HepG2 (cell line): ENCODE data around the gene ITPK1. TPM values are rescaled to one million over a fixed set of nuclear protein-coding genes. Genes with fewer than 3 reads are reported as not detected.

ENCODE experiments used
- ATAC-seq: fragments of 200-7000 bp; cut with Tn5 transposase; 3 replicates; pipeline ENCODE4 v1.9.1; 2020; ENCODE audit warnings: mild to moderate bottlenecking, moderate library complexity
- BruUV-seq: library from RNA; stranded (reverse); fragments of 400-500 nt; replicated peaks from 2 replicates; lab custom pipeline; 2021; lab: Mats Ljungman, UMichigan
- CTCF ChIA-PET: fragments of 300-600 bp; formaldehyde crosslinking; extraction: SDS; loops from one replicate; lab custom pipeline; 2021; ENCODE audit warnings: low total read pairs, inconsistent platforms, low intra/inter-chr PET ratio; lab: Yijun Ruan, JAX
- POLR2A ChIA-PET: fragments of 350-600 bp; sonication (Branson Sonifier 250); formaldehyde crosslinking; loops from one replicate; lab custom pipeline; 2020; ENCODE audit warnings: antibody characterized with exemption, inconsistent platforms; lab: Yijun Ruan, JAX
- DNase-seq: peaks from one replicate; pipeline ENCODE4 v3.0.0-alpha.2; 2015; ENCODE audit warnings: low spot score
- FAIRE-seq: peaks from 3 replicates; lab custom pipeline; 2011; peaks lifted over from hg19 to GRCh38; lab: Jason Lieb, UNC
- H2AFZ ChIP-seq: one replicate; pipeline ENCODE4 v1.6.1; 2011; ENCODE audit warnings: low read length, inconsistent platforms
- H3K27ac ChIP-seq: fragments of 300-600 bp; 3 replicates; pipeline ENCODE4 v1.8.0; 2011; ENCODE audit warnings: mixed run types, mild to moderate bottlenecking, mixed read lengths, low read length, inconsistent platforms; ENCODE audit not compliant: insufficient read depth; ENCODE audit errors: extremely low read length
- H3K27me3 ChIP-seq, 2 experiments: fragments of 200-600 bp in 1 of 2; 2 replicates in 1 of 2; 3 replicates in 1 of 2; pipeline versions ENCODE4 v1.6.0 to v1.8.0; 2011; ENCODE audit warnings: low read length in 2 of 2, mild to moderate bottlenecking in 2 of 2, moderate library complexity in 2 of 2, inconsistent platforms in 1 of 2; ENCODE audit not compliant: insufficient read depth in 2 of 2, control insufficient read depth in 1 of 2
- H3K36me3 ChIP-seq, 2 experiments: fragments of 200-600 bp in 1 of 2; replicated peaks in 1 of 2; 2 replicates in 1 of 2; 3 replicates in 1 of 2; pipeline versions ENCODE4 v1.5.1 to v1.8.0; 2011; ENCODE audit warnings: low read length in 2 of 2, inconsistent platforms in 1 of 2; ENCODE audit not compliant: insufficient read depth in 2 of 2, control insufficient read depth in 1 of 2
- H3K4me1 ChIP-seq: 2 replicates; pipeline ENCODE4 v1.5.1; 2012; ENCODE audit warnings: low read length, inconsistent platforms; ENCODE audit not compliant: insufficient read depth
- H3K4me2 ChIP-seq: 2 replicates; pipeline ENCODE4 v1.6.0; 2011; ENCODE audit warnings: low read depth, low read length, inconsistent platforms
- H3K4me3 ChIP-seq, 3 experiments: fragments of 200-600 bp in 1 of 3; sonication (generic), shearing (Covaris generic) in 1 of 3; replicated peaks in 1 of 3; 2 replicates each; pipeline ENCODE4 v1.5.1; 2011 to 2016; ENCODE audit warnings: low read length in 3 of 3, inconsistent platforms in 2 of 3, low read depth in 2 of 3, mild to moderate bottlenecking in 2 of 3, control low read depth in 1 of 3, mixed read lengths in 1 of 3; ENCODE audit not compliant: insufficient read depth in 1 of 3
- H3K79me2 ChIP-seq: one replicate; pipeline ENCODE4 v1.6.1; 2011; ENCODE audit warnings: low read length, inconsistent platforms; ENCODE audit not compliant: insufficient read depth
- H3K9ac ChIP-seq: 2 replicates; pipeline ENCODE4 v1.6.0; 2011; ENCODE audit warnings: mild to moderate bottlenecking, low read depth, low read length, inconsistent platforms; ENCODE audit not compliant: insufficient read depth
- H3K9me3 ChIP-seq: 2 replicates; pipeline ENCODE4 v1.5.1; 2012; ENCODE audit warnings: mild to moderate bottlenecking, low read length
- H4K20me1 ChIP-seq: 2 replicates; pipeline ENCODE4 v1.6.0; 2011; ENCODE audit warnings: inconsistent platforms, mild to moderate bottlenecking, low read length, moderate library complexity; ENCODE audit not compliant: insufficient read depth
- DMAP1 ChIP-seq: IDR thresholded peaks from 2 replicates; pipeline ENCODE4 v1.6.1; 2016
- MED8 ChIP-seq: sonication (generic); formaldehyde crosslinking; IDR thresholded peaks from 2 replicates; pipeline ENCODE4 v1.8.1; 2023; ENCODE audit warnings: mild to moderate bottlenecking, missing genetic modification reagents; ENCODE audit not compliant: insufficient replicate concordance
- NFE2L1 ChIP-seq: sonication (generic); formaldehyde crosslinking; IDR thresholded peaks from 2 replicates; pipeline ENCODE4 v1.4.0; 2020; ENCODE audit warnings: missing genetic modification reagents, mild to moderate bottlenecking, borderline replicate concordance
- ZNF761 ChIP-seq: sonication (generic); formaldehyde crosslinking; conservative IDR thresholded peaks from 2 replicates; pipeline ENCODE4 v1.4.0; 2020; ENCODE audit warnings: mild to moderate bottlenecking, missing genetic modification reagents
- ZNF850 ChIP-seq: sonication (generic); formaldehyde crosslinking; conservative IDR thresholded peaks from 2 replicates; pipeline ENCODE4 v1.9.0; 2021; ENCODE audit warnings: mild to moderate bottlenecking, missing genetic modification reagents
- WGBS: methylation state at CpG from one replicate; pipeline ENCODE4 v1.1.6; 2017; ENCODE audit warnings: low lambda C conversion rate; 5-methylcytosine and 5-hydroxymethylcytosine counted together
- in situ Hi-C: cut with HindIII; loops from 2 replicates; pipeline ENCODE4 v1.10.0; 2017; ENCODE audit warnings: low pct_unique_long_range_greater_than_20kb; ENCODE audit not compliant: extremely low pct_ligation_motif_present
- intact Hi-C: fragments of 100-400 bp; cut with micrococcal nuclease; formaldehyde crosslinking; loops from one replicate; pipeline ENCODE4 v1.10.0; 2022; ENCODE audit not compliant: unreplicated experiment
- polyA plus RNA-seq, 8 experiments: library from polyadenylated mRNA; depleted of rRNA in 3 of 8; stranded (reverse) in 7 of 8; unstranded in 1 of 8; fragments of >200 nt; fragmentation: Illumina TruSeq in 4 of 8; extraction: Trizol in 4 of 8; gene quantifications; 2 replicates each; pipeline versions ENCODE4 v1.2.1 to v1.2.3, GENCODE V29; 2011 to 2016; ENCODE audit warnings: low read depth in 4 of 8, missing spikeins in 1 of 8, mixed read lengths in 1 of 8; ENCODE audit not compliant: insufficient read depth in 1 of 8
- total RNA-seq, 5 experiments: library from RNA; depleted of rRNA; stranded (reverse); fragments of >200 nt; fragmentation: Illumina TruSeq; extraction: Trizol; gene quantifications; 2 replicates each; pipeline ENCODE4 v1.2.3, GENCODE V29; 2016; ENCODE audit warnings: low read depth in 1 of 5
- TF ChIP-seq, protein P1 (sequence below): sonication (generic); formaldehyde crosslinking; IDR thresholded peaks from 2 replicates; pipeline ENCODE4 v1.9.0; 2022; ENCODE audit warnings: missing genetic modification reagents, mild to moderate bottlenecking, borderline replicate concordance

ITPK1 gene
- total and polyA plus RNA-seq, 2 of the 13 experiments (the other 11 are each of a cell fraction or from before 2014, with no cell fraction given) = 20.5 to 47.5 TPM

DNA sequence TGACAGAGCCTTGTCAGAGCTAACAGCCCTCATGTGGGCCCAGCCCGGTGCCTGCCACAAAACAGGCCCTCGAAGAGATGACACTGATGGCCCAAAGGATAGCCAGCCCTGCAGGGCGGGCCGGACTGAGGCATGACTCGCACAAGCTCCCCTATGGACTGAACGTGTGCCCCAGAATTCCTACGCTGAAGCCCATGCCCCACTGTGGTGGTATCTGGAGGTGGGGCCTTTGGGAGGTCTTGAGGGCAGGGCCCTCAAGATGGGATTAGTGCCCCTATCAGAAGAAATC lies 154.2 kb downstream of the ITPK1 start (continued):
- TF ChIP-seq, protein P1, sequence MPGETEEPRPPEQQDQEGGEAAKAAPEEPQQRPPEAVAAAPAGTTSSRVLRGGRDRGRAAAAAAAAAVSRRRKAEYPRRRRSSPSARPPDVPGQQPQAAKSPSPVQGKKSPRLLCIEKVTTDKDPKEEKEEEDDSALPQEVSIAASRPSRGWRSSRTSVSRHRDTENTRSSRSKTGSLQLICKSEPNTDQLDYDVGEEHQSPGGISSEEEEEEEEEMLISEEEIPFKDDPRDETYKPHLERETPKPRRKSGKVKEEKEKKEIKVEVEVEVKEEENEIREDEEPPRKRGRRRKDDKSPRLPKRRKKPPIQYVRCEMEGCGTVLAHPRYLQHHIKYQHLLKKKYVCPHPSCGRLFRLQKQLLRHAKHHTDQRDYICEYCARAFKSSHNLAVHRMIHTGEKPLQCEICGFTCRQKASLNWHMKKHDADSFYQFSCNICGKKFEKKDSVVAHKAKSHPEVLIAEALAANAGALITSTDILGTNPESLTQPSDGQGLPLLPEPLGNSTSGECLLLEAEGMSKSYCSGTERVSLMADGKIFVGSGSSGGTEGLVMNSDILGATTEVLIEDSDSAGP (CRISPR knock-in tag) = no peak
- TF ChIP-seq DMAP1 (no peak), ZNF761 (CRISPR knock-in tag) (no peak), NFE2L1 (CRISPR knock-in tag) (no peak)

DNA sequence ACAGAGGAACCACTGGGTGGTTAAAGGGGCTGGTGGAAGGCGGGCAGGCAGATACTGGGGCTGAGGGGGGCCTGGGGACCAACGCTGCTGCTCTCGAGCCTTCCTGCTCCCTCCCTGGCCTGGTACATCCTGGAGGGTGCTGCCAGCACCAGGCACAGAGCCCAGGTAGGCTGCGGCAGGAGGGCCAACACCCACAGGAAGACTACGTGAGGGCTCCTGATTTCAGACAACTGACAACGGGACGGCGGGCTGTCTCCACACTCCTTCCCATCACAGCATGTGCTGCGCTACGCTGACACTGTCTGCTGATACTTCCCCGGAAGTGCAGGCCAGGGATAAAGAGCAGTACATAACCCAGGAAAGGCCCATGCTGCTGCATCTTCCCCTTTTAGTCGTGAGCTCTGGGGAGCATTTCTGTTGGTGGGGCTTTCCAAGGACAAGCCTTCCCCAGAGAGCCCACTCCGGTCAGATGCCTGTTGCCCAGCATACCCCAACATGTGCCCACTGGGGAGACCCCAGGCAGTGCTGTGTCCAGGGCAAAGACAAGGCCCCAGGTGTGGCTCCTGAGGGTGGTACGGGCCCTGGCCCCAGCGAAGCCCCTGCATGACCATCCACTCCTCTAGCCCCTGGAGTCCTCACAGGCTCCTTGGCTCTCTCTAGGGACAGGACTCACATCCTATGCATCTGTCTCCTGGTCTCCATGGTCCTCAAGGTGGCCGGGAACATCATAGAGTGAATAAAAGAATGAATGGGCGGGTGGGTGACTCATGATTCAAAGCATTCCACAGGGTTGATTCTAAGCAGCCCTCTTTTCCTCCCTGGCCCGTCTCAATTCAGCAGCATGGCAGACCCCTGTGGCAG lies 154.8 kb downstream of the ITPK1 start:
- Histone ChIP-seq H3K9ac (no peak overlapping the region), H3K9me3 (no peaks in the 10 kb centered on the region), H3K27ac (no peak overlapping the region), H3K4me3 (no peak overlapping the region), H2AFZ (no peak overlapping the region), H3K4me2 (no peak overlapping the region), H3K79me2 (no peaks in the 10 kb centered on the region), H3K27me3 (no peaks in the 10 kb centered on the region), H4K20me1 (no peaks in the 10 kb centered on the region), H3K36me3 (peaks cover 0 to 23% of the 10 kb centered on the region in 2 experiments; a peak in 2 of 5 replicates), H3K4me1 (peaks cover 29% of the 10 kb centered on the region)
- BruUV-seq = no TSS peak
- intact Hi-C loops = no loop called here
- TF ChIP-seq MED8 (CRISPR knock-in tag) (no peak), ZNF850 (CRISPR knock-in tag) (no peak)
- no peak for DNase-seq
- POLR2A ChIA-PET = no interaction called here
- CTCF ChIA-PET = no interaction called here
- FAIRE-seq = no peak
- WGBS = 89% methylated on average over 7 of the region's 18 CpGs
- in situ Hi-C loops = no loop called here
- ATAC-seq = no peak
